Sigmoid colon (tissue), 4 donors: ENCODE data around the gene PIGR.

Experiments
- POLR2AphosphoS5 ChIP-seq, 4 donors: sonication (generic); formaldehyde crosslinking; IDR thresholded peaks; one replicate each; pipeline ENCODE4 v1.6.1; 2017; ENCODE audit warnings: antibody characterized with exemption in 4 of 4
- TF ChIP-seq, protein P1 (sequence below), 4 experiments: fragments of 450-650 bp in 3 of 4; fragments of 200-600 bp in 1 of 4; IDR thresholded peaks; one replicate each; pipeline ENCODE4 v1.5.1; 2016 to 2019; ENCODE audit warnings: antibody characterized with exemption in 4 of 4, mild to moderate bottlenecking in 3 of 4, moderate library complexity in 2 of 4

DNA sequence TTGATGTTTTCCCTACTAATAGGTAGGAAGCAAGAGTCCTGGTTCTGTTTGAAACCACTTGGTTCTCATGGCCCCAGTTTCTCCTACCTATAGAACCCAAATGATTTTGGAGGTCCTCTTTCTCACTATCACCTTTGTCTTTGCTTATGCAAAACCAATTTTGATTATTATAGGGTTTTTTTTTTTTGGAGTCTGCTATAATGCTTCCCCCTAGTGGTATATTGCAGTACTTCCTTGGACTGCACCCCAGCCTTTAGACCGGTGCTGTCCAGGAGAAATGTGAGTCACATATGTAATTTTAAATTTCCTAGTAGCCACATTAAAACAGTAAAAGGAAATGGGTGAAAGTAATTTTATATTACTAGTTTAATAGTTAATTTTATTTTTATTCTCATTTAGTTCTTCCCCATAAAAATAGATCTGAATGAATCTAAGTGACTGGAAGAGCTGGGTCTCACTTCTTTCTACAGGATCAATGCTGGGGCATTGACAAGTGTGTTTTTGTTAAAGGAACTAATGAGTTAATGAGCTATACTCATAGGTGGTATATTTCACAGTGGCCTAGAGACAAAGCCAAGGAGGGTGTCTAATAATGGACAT, 35.1 kb downstream of the PIGR start:
- no peak for TF ChIP-seq POLR2AphosphoS5 (IDR thresholded peaks at IDR 0.05)
- TF ChIP-seq, protein P1, sequence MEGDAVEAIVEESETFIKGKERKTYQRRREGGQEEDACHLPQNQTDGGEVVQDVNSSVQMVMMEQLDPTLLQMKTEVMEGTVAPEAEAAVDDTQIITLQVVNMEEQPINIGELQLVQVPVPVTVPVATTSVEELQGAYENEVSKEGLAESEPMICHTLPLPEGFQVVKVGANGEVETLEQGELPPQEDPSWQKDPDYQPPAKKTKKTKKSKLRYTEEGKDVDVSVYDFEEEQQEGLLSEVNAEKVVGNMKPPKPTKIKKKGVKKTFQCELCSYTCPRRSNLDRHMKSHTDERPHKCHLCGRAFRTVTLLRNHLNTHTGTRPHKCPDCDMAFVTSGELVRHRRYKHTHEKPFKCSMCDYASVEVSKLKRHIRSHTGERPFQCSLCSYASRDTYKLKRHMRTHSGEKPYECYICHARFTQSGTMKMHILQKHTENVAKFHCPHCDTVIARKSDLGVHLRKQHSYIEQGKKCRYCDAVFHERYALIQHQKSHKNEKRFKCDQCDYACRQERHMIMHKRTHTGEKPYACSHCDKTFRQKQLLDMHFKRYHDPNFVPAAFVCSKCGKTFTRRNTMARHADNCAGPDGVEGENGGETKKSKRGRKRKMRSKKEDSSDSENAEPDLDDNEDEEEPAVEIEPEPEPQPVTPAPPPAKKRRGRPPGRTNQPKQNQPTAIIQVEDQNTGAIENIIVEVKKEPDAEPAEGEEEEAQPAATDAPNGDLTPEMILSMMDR (IDR thresholded peaks at IDR 0.05): peak; percentile 23 to 84 (median 60)
